H7 (cell line): ENCODE results near the gene CCDC12. TPM values are rescaled to one million over a fixed set of nuclear protein-coding genes. Genes with fewer than 3 reads are reported as not detected.
A peak's percentile ranks its signal among the peaks of the same experiment; 100 is the strongest.

ENCODE experiments used
- DNase-seq: peaks from one replicate; pipeline ENCODE4 v3.0.0; 2012
- H3K27me3 ChIP-seq: 2 replicates; pipeline ENCODE4 v1.6.0; 2011; ENCODE audit warnings: mild to moderate bottlenecking, low read length; ENCODE audit not compliant: control insufficient read depth, insufficient read depth
- H3K36me3 ChIP-seq: replicated peaks from 2 replicates; pipeline ENCODE4 v1.5.1; 2011; ENCODE audit warnings: low read length; ENCODE audit not compliant: control insufficient read depth, insufficient read depth
- H3K4me3 ChIP-seq: 2 replicates; pipeline ENCODE4 v1.5.1; 2011; ENCODE audit warnings: low read depth, mild to moderate bottlenecking, control low read depth, low read length, moderate library complexity; ENCODE audit not compliant: insufficient read depth
- total RNA-seq: library from RNA; depleted of rRNA; stranded (reverse); fragments of >200 nt; shearing (Covaris generic); gene quantifications from 2 replicates; pipeline ENCODE4 v1.2.3, GENCODE V29; 2014

CCDC12 gene
- total RNA-seq, 1 experiment from 2014 or later, result 40.0 TPM

DNA sequence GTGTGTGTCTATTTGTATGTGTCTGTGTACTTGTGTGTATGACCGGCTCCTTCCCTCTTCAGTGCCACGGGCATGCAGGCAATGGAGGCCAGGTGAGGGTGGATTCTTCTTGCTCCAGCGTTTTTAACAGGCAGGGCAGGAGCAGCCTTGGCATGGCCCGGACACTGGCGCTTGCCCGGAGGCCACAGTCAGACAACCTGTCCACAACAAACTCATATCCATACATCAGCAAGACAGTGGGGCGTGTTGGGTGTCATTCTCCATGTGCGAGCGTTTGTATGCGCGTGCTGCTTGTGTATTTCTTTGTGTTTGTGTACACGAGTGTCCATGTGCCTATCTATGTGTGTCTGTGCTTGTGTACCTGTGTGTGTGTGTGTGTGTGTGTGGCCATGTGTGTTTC, 69.3 kb downstream of the CCDC12 start:
- DNase-seq, result peak; percentile 30
- Histone ChIP-seq H3K36me3 (no peaks in the 10 kb centered on the region), H3K4me3 (no peak overlapping the region), H3K27me3 (no peaks in the 10 kb centered on the region)

DNA sequence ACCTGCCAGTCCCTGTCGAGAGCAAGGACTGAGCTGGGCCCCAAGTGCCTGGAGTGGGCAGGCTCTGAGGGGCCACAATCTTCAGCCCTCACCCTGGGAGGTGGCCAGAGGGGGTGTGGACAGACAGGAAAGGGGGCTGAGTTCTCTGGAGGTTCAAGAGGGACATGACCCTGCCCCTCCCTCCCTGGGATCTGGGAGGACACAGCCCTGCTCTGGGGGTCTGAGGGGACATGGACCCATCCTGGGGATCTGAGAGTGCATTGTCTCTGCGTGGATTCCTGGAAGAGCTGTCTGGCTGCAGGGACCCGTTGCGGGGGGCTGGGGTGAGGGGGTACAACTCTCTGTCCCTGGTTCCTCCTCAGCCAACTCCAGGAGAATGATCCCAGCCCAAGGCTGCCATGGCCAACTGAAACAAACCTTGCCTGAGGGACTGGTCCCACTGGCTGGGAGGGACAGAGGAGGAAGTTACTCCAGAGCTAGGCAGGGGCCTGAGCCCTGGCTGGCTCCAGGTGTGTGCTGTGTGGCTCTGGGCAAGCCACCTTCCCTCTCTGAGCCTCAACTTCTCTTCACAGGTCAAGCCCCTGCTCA, 70.0 kb downstream of the CCDC12 start:
- Histone ChIP-seq H3K27me3 (no peaks in the 10 kb centered on the region), H3K4me3 (no peak overlapping the region), H3K36me3 (no peaks in the 10 kb centered on the region)
- no peak for DNase-seq

DNA sequence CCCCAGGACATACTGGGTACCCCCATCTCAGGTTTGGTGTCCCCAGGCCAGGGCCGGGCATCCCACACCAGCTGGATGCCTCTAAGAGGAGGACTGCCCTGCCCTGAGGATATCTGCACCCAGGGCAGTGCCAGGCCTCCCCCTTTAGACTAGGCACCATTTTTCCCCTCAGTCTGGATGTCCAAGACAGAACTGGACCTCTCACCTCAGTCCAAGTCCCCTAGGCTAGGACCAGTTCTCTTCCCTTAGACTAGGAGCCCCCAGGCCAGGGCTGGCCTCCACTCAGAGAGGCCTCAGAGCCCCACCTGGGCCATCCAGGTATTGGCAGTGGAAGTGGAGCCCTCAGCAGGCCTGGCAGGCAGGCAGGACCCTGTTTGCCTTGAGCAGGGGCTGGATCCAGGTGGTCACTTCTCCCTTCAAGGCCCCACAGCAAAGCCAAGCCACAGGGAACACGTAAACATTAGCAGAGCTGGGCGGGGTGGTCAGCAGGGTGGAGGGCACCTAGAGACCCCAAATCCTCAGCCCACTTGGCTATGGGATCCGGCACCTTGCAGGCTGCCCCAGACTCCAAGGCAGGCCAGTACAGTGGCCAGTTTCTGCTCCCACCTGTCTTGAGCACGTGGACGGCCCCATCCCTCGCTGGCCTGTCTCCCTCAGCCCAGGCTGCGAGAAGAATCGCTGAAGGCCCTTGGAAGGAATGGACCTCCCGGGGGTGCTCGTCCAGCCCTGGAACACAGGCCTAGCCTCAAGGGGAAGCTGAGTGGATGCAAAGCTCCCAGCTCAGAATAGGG, 70.7 kb downstream of the CCDC12 start:
- DNase-seq, result peak; percentile 57
- H3K4me3 ChIP-seq, result no peak overlapping the region
- no peaks in the 10 kb centered on the region for H3K27me3 ChIP-seq
- no peaks in the 10 kb centered on the region for H3K36me3 ChIP-seq

DNA sequence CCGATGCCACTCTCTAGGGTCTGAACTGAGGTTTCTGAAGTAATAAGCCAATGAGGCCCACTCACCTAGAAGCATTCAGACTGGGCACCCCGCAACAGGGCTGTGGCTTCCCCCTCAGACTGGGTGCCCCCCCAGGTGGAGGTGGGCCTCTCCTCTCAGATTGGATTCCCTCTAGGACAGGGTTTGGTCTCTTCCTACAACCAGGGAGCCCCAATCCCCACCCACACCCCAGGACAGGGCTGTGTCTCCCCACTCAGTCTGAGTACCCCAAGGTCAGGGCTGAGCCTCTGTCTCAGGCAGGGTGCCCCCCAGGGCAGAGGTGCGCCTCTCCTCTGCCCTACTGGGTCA, 71.4 kb downstream of the CCDC12 start:
- no peaks in the 10 kb centered on the region for H3K36me3 ChIP-seq
- H3K4me3 ChIP-seq, result no peak overlapping the region
- peak; percentile 36 for DNase-seq
- H3K27me3 ChIP-seq, result no peaks in the 10 kb centered on the region

DNA sequence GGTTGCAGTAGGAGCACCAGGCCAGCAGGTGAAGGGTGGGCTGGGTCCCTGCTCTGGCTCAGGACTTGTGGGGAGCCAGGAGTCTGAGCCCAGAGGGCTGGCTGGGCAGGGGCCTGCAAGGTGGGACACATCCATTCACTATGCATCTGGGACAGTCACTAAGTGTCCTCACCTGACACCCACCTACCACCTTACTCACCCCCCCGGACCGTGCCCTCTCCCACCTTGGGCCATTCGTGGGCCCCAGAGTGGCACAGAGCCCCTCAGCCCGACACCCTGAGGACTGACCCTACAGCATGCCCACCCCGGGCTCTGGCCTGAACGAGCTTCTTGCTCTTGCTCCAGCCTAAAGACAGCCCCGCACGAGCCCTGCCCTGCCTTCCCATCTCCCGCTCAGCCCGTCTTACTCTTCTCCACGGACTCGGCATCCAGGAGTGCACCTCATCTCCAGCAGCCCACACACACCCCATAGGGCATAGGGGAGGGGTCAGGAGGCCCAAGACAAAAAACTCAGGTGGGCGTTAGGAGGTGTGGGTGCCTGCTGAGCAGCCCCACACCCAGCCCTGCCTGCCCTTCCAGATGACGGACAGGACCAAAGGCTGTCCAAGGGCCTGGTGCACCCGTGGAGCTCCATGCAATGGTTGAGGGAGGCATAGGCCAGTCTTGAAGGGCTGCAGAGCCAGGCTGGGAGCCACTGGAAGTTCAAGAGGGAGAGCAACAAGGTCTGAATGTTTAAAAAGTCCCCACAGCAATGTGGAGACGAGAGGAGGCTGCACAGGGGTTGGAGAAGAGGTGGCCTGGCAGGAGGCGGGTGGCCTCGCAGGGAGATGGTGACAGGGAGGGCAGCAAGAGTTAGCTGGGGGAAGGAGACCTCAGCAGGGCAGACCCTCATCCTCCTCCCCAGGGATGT, 72.0 kb downstream of the CCDC12 start:
- H3K27me3 ChIP-seq, result no peaks in the 10 kb centered on the region
- DNase-seq, result peak; percentile 54
- no peaks in the 10 kb centered on the region for H3K36me3 ChIP-seq

DNA sequence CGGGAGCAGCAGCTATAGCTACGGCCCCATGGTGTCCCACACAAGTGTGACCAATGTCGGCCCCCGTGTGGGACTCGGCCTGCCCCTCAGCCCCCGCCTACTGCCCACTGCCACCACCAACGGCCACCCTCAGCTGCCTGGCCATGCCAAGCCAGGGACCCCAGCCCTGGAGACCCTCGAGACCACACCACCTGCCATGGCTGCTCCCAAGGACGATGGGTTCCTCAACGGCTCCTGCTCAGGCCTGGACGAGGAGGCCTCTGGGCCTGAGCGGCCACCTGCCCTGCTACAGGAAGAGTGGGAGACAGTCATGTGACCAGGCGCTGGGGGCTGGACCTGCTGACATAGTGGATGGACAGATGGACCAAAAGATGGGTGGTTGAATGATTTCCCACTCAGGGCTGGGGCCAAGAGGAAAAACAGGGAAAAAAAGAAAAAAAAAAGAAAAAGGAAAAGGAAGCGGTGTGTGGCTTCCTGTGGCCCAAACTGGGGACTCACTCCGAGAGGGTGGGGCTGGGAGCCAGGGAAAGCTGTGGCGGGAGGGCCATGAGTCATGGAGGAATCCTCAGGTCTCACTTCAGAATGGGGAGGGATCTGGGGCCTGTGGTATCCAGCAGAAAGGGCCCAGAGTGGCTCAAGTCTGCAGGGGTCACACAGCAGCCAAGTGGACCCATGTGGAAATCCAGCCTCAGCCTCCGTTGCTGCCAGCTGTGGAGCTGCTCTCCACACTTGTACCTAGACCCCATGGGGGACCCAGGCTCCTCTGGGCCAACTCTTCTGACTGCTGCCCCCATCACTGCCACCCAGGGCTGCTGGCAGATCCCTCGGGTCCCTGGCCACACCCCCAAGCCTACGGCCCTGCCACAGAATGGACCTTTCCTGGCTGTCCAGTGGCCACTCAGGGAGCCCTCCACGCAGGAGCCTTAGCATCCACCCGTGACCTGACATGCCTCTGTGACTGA, 72.9 kb downstream of the CCDC12 start:
- DNase-seq, result no peak
- H3K36me3 ChIP-seq, result no peaks in the 10 kb centered on the region
- H3K4me3 ChIP-seq, result no peak overlapping the region
- no peaks in the 10 kb centered on the region for H3K27me3 ChIP-seq

More for the DNA sequence above, 72.0 kb downstream of the CCDC12 start:
- no peak overlapping the region for H3K4me3 ChIP-seq

DNA sequence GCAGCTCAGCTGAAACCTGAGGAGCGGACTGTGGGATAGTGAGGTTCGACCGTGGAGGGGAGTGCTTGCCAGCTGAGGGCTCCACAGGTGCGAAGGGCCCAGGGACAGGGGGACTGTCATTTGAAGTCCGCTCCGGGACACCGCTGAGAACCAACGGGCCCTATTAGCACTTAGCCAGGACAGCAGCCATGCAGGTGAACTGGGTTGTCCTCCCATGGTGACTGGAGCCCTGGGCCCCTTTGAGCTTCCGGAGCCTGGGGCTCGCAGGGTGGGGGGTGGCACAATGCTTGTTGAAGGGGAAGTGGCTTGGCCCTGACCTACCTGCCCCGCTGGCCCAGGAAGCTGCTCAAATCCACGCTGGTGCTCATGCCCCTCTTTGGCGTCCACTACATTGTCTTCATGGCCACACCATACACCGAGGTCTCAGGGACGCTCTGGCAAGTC, 74.3 kb downstream of the CCDC12 start:
- no peaks in the 10 kb centered on the region for H3K36me3 ChIP-seq
- no peaks in the 10 kb centered on the region for H3K27me3 ChIP-seq
- no peak overlapping the region for H3K4me3 ChIP-seq
- no peak for DNase-seq

DNA sequence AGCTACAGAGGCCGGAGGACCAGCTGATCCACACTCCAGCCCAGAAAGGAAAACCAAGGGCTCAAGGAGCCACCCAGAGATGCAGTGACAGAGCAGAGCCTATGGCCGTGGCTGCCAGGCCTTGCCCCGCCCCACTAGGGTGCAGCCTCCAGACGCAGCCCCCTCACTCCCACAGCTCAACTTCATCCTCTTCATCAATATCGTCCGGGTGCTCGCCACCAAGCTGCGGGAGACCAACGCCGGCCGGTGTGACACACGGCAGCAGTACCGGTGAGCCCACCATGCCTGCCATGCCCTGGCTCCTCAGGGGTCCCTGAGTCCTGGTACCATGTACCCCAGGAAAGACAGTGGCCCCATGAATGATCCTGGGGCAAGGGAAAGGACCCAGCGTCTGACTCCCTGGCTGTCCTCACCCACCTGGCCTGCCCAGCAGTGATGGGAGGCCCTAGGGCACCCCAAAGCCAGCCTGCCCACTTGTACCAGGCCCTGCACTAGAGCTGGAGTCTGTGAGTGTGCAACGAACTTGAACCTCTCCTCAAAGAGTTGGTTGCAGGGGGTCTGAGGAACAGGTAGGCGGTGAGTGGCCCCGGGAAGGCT, 74.9 kb downstream of the CCDC12 start:
- Histone ChIP-seq H3K4me3 (no peak overlapping the region), H3K36me3 (no peaks in the 10 kb centered on the region), H3K27me3 (no peaks in the 10 kb centered on the region)
- no peak for DNase-seq

DNA sequence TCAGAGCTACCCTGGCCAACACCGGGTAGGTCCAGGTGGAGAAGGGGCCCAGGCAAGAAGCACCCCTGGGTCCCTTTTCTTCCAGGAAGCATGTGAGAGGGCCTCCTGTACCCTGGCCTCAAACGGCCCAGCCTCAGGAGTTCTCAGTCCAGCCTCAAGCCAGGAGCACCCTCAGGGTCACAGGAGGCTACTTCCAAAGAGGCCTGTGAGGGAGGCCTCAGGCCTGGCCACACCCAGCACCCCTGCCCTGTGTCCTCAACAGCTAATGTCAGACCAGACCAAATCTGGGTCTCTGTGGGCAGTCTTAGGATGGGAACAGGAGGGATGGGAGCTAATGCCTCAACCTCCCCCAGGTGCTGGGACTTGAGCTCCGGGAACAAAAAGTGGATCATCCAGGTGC, 75.5 kb downstream of the CCDC12 start:
- Histone ChIP-seq H3K36me3 (no peaks in the 10 kb centered on the region), H3K4me3 (no peak overlapping the region), H3K27me3 (no peaks in the 10 kb centered on the region)
- DNase-seq, result no peak

DNA sequence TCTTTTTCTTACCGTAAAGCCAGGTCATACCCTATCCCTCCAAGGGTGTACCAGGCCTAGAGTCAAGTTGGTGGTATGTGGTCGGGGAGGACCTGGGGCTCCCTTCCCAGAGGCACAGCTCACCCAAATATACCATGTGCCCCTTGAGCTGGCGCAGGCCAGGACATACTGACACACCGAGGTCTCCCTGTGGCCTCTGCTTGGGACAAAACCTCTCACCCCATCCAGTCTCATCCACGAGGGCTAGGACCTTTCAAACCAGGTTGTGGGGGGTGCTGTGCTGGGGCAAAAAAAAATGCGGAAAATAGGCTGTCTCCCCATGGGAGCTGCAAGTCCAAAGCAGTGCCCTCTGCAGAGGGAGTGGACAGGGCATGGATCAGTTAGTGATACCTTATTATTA, 76.2 kb downstream of the CCDC12 start:
- no peak for DNase-seq
- Histone ChIP-seq H3K36me3 (no peaks in the 10 kb centered on the region), H3K27me3 (no peaks in the 10 kb centered on the region), H3K4me3 (no peak overlapping the region)

DNA sequence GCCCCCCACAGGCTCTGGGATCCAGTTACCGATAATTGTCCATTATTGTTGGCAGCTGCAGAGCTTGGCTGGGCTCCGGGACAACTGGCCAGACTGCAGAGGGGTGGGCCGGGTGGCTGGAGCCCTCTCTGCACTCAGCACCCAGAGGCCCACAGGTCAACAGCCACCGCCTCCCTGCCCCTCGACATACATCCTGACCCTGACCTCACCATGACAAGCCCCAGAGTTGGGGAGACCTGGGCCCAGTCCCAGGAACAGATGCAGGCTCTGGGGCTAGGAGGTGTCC, 76.6 kb downstream of the CCDC12 start:
- H3K27me3 ChIP-seq, result no peaks in the 10 kb centered on the region
- H3K36me3 ChIP-seq, result no peaks in the 10 kb centered on the region

DNA sequence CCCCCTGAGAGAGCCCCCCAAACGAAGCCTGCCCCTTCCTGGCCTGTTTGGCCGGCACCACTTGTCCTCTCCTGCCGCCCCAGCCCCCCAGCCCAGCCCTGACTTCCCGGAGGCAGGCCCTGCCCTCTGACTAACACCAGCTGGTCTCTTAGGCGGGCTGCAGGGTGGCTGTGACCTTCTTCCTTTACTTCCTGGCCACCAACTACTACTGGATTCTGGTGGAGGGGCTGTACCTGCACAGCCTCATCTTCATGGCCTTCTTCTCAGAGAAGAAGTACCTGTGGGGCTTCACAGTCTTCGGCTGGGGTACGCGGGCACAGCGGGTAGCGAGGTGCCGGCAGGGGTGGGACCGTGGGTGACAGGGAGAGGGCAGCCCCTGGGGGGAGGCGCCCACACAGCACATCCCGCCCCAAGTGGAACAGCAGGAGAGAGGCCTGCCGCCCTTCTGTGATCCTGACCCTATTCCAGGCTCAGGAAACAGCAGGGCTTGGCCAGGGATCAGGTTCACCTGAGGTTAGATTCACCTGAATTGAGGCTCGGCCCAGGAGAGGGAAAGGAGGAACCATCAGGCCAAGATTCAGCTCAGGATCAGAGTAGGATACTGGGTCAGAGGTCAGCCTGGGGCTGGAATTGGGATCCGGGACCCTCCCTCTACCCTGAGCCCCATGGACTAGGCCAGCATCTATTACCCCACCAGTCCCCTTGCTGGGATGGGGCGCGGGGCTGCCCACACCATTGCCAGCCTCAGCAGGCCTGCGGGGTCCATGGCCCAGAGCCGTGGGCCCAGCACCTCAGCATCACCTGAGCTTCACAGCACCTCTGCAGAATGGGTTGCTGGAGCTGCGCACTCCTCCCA, 77.2 kb downstream of the CCDC12 start:
- Histone ChIP-seq H3K27me3 (no peaks in the 10 kb centered on the region), H3K4me3 (no peak overlapping the region), H3K36me3 (no peaks in the 10 kb centered on the region)
- DNase-seq, result no peak

More for the DNA sequence above, 76.6 kb downstream of the CCDC12 start:
- no peak overlapping the region for H3K4me3 ChIP-seq
- DNase-seq, result no peak
